H1 (cell line): Measurements from ENCODE around the gene AP1M2. TPM values are rescaled to one million over a fixed set of nuclear protein-coding genes. Genes with fewer than 3 reads are reported as not detected.

Experiments used
- ATF3 ChIP-seq: IDR thresholded peaks from 2 replicates; pipeline ENCODE4 v1.6.1; 2011; ENCODE audit warnings: low read depth, mild to moderate bottlenecking, low read length; ENCODE audit not compliant: insufficient read depth
- BACH1 ChIP-seq: IDR thresholded peaks from 2 replicates; pipeline ENCODE4 v1.6.1; 2012; ENCODE audit warnings: low read length, improper control_type of control experiment
- CHD2 ChIP-seq: IDR thresholded peaks from 2 replicates; pipeline ENCODE4 v1.6.1; 2012; ENCODE audit warnings: low read length, improper control_type of control experiment
- CREB1 ChIP-seq: IDR thresholded peaks from 2 replicates; pipeline ENCODE4 v1.6.1; 2012; ENCODE audit warnings: inconsistent platforms
- E2F6 ChIP-seq: IDR thresholded peaks from 2 replicates; pipeline ENCODE4 v1.6.1; 2012; ENCODE audit warnings: inconsistent platforms
- EGR1 ChIP-seq: IDR thresholded peaks from 2 replicates; pipeline ENCODE4 v1.6.1; 2011; ENCODE audit warnings: low read depth, low read length, borderline replicate concordance
- HDAC6 ChIP-seq: IDR thresholded peaks from one replicate; pipeline ENCODE4 v1.7.1; 2012; ENCODE audit warnings: low read depth, mild to moderate bottlenecking, inconsistent platforms, low read length, moderate library complexity
- JUN ChIP-seq: IDR thresholded peaks from 2 replicates; pipeline ENCODE4 v1.6.1; 2011; ENCODE audit warnings: low read depth, mild to moderate bottlenecking, improper control_type of control experiment, low read length
- NANOG ChIP-seq: IDR thresholded peaks from 2 replicates; pipeline ENCODE4 v1.6.1; 2011; ENCODE audit warnings: low read length, low read depth, mild to moderate bottlenecking, inconsistent platforms; ENCODE audit not compliant: insufficient read depth, poor library complexity, severe bottlenecking
- PHF8 ChIP-seq: fragments of 200-600 bp; sonication (generic); conservative IDR thresholded peaks from 2 replicates; pipeline ENCODE4 v1.7.1; 2012; ENCODE audit warnings: low read depth, mild to moderate bottlenecking, inconsistent platforms, low read length, moderate library complexity
- POLR2AphosphoS5 ChIP-seq: IDR thresholded peaks from 2 replicates; pipeline ENCODE4 v1.6.1; 2011; ENCODE audit warnings: low read depth, low read length
- RBBP5 ChIP-seq: IDR thresholded peaks from 2 replicates; pipeline ENCODE4 v1.7.1; 2012; ENCODE audit warnings: low read depth, mild to moderate bottlenecking, inconsistent platforms, low read length, moderate library complexity, borderline replicate concordance
- RFX5 ChIP-seq: IDR thresholded peaks from 2 replicates; pipeline ENCODE4 v1.6.1; 2011; ENCODE audit warnings: low read depth, low read length, improper control_type of control experiment, borderline replicate concordance
- RXRA ChIP-seq: IDR thresholded peaks from 2 replicates; pipeline ENCODE4 v1.6.1; 2011; ENCODE audit warnings: low read depth, mild to moderate bottlenecking, low read length, moderate library complexity; ENCODE audit not compliant: insufficient read depth
- SIN3A ChIP-seq, 2 experiments: IDR thresholded peaks in 1 of 2; conservative IDR thresholded peaks in 1 of 2; 2 replicates each; pipeline ENCODE4 v1.6.1; 2011 to 2012; ENCODE audit warnings: low read length in 2 of 2, improper control_type of control experiment in 1 of 2, low read depth in 1 of 2, mild to moderate bottlenecking in 1 of 2
- SIX5 ChIP-seq: IDR thresholded peaks from 2 replicates; pipeline ENCODE4 v1.6.1; 2011; ENCODE audit warnings: mild to moderate bottlenecking, low read depth, low read length
- SP4 ChIP-seq: IDR thresholded peaks from 2 replicates; pipeline ENCODE4 v1.6.1; 2012; ENCODE audit warnings: low read length, inconsistent platforms
- SRF ChIP-seq: IDR thresholded peaks from 2 replicates; pipeline ENCODE4 v1.6.1; 2011; ENCODE audit warnings: mild to moderate bottlenecking, low read depth, low read length, moderate library complexity
- SUZ12 ChIP-seq: fragments of 200-600 bp; sonication (generic); IDR thresholded peaks from 2 replicates; pipeline ENCODE4 v1.6.1; 2012; ENCODE audit warnings: mild to moderate bottlenecking, inconsistent platforms, low read length, moderate library complexity, mixed read lengths
- TAF7 ChIP-seq: optimal IDR thresholded peaks from 2 replicates; pipeline ENCODE3; 2011; ENCODE audit warnings: low read depth, mild to moderate bottlenecking, inconsistent platforms, low read length, moderate library complexity, borderline replicate concordance
- TBP ChIP-seq: IDR thresholded peaks from 2 replicates; pipeline ENCODE4 v1.6.1; 2011; ENCODE audit warnings: low read depth, low read length, improper control_type of control experiment
- TCF12 ChIP-seq: IDR thresholded peaks from 2 replicates; pipeline ENCODE4 v1.6.1; 2011; ENCODE audit warnings: low read depth, mild to moderate bottlenecking, low read length
- YY1 ChIP-seq: IDR thresholded peaks from 2 replicates; pipeline ENCODE4 v1.6.1; 2011; ENCODE audit warnings: low read depth, mild to moderate bottlenecking, low read length
- ZNF274 ChIP-seq: IDR thresholded peaks from 2 replicates; pipeline ENCODE4 v1.7.0; 2012; ENCODE audit warnings: low read length, borderline replicate concordance; ENCODE audit errors: extremely low read depth
- polyA plus RNA-seq, 7 experiments: library from polyadenylated mRNA; depleted of rRNA in 3 of 7; stranded (reverse) in 5 of 7; unstranded in 2 of 7; fragments of >200 nt in 5 of 7; fragments of 200-250 nt in 2 of 7; gene quantifications; 1 replicate in 5 of 7; 2 replicates in 1 of 7; 4 replicates in 1 of 7; pipeline versions ENCODE4 v1.2.1 to v1.2.3, GENCODE V29; 2011 to 2013; ENCODE audit warnings: missing spikeins in 2 of 7, mixed read lengths in 2 of 7
- total RNA-seq: library from RNA; stranded (reverse); fragmentation: NEBNext Ultra II Directional; extraction: Animal tissue kit (Norgen Biotek cat#: 25700); gene quantifications from 2 replicates; pipeline ENCODE4 v1.2.1, GENCODE V29; 2021

Gene AP1M2
- total and polyA plus RNA-seq, 2 of the 8 experiments (the other 6 are each of a cell fraction or from before 2014, with no cell fraction given): 140 to 161 TPM

GRCh38 chr19:10580979-10581631 lies 6.0 kb downstream of the AP1M2 start (continued):
- TF ChIP-seq RBBP5: no peak
- TF ChIP-seq POLR2AphosphoS5: no peak
- no peak for TF ChIP-seq EGR1
- TF ChIP-seq SUZ12: no peak
- TF ChIP-seq BACH1: no peak
- no peak for TF ChIP-seq TBP
- no peak for TF ChIP-seq SIX5
- TF ChIP-seq CREB1: no peak
- TF ChIP-seq HDAC6: no peak
- TF ChIP-seq ATF3: peak; percentile 66; the same call in 1 of the 2 replicates
- no peak for TF ChIP-seq SP4
- TF ChIP-seq SIN3A (conservative IDR thresholded peaks at IDR 0.05 in 1 of 2, IDR thresholded peaks at IDR 0.05 in 1 of 2; ENCODE audit: low read depth in 1 of 2, low read length in 2 of 2): peak; percentile 33 to 87; a peak in 2 of 4 replicates
- peak; percentile 62 for TF ChIP-seq E2F6
- TF ChIP-seq ZNF274: no peak
- TF ChIP-seq RFX5: no peak
- TF ChIP-seq JUN: no peak
- no peak for TF ChIP-seq RXRA
- peak; percentile 59 for TF ChIP-seq TAF7
- TF ChIP-seq YY1: peak; percentile 55; the same call in 1 of the 2 replicates
- TF ChIP-seq PHF8: no peak
- TF ChIP-seq NANOG: peak; percentile 26
- no peak for TF ChIP-seq SRF
- TF ChIP-seq TCF12: 0 out of 2 replicates have a peak, but pooled peaks have one; percentile 13
- TF ChIP-seq CHD2: no peak
